ENCODE measurements around the gene PERM1.

DNA sequence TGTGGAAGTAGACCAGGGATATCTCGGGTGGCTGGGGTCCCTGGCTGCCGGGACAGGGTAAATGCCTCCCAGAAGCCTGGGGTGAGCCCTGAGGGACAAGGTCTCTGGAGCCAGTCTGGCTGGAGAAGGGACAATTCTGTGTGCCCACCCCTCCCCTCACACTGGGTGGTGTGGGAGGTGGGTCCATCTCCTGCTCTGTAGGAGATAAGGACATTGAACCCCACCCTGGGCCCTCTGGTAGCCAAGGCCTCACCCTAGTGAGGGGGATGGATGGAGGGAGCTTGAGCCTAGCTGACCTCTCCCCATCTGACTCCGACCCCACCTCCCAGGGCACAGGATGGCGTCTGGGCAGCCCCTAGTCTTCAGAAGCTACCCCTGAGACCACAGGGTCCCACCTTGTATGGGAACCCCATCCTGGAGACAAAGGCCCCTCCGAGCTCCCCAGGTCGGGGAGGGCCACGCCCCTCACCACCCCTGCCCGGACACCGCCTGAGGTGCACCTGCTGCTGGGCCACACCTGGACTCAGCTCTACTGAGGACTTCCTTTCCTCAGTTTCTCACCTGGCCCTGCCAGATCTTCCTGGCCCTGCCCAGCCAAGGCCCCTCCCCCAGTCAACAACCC is 42.4 kb upstream of the PERM1 start:
- no peak for TF ChIP-seq CTCF (IDR thresholded peaks at IDR 0.05 in 2 of 3, conservative IDR thresholded peaks at IDR 0.05 in 1 of 3; ENCODE audit: borderline replicate concordance in 1 of 3, insufficient read depth in 1 of 3, low read depth in 2 of 3, low read length in 2 of 3)
- no peak for TF ChIP-seq ZFX (IDR thresholded peaks at IDR 0.05)
- no peak for TF ChIP-seq CEBPB (IDR thresholded peaks at IDR 0.05; ENCODE audit: low read depth)
- no peak for TF ChIP-seq POLR2A (IDR thresholded peaks at IDR 0.05; ENCODE audit: borderline replicate concordance, extremely low read depth, insufficient read depth, insufficient read length)
- TF ChIP-seq SIN3A (IDR thresholded peaks at IDR 0.05; ENCODE audit: low read depth) = no peak
- no peak for TF ChIP-seq EZH2 (IDR thresholded peaks at IDR 0.05)
- no peak for TF ChIP-seq EZH2phosphoT487 (IDR thresholded peaks at IDR 0.05; ENCODE audit: borderline replicate concordance)
- TF ChIP-seq POLR2AphosphoS5 (IDR thresholded peaks at IDR 0.05; ENCODE audit: low read depth, low read length) = no peak

Data from HCT116 (cell line).